Measurements from ENCODE around the gene SUSD4. TPM values are rescaled to one million over a fixed set of nuclear protein-coding genes. Genes with fewer than 3 reads are reported as not detected.

SUSD4 gene
- total and polyA plus RNA-seq, 2 donors (not counting 1 experiment from before 2014, with no cell fraction given), result 0.33 TPM; not detected in 1

- DNase-seq (ENCODE audit: low read depth in 2 of 2), result no peak
- H3K9me3 ChIP-seq (ENCODE audit: control insufficient read depth, insufficient read depth, low read depth, low read length), result no peaks in the 10 kb centered on the region
- H3K9ac ChIP-seq (ENCODE audit: insufficient read depth, low read length), result no peak overlapping the region
- no peaks in the 10 kb centered on the region for H3K36me3 ChIP-seq (ENCODE audit: control insufficient read depth, insufficient read depth, low read length)
- no peaks in the 10 kb centered on the region for H3K4me1 ChIP-seq (ENCODE audit: control insufficient read depth, extremely low read depth, insufficient read depth, low read length)
- no peaks in the 10 kb centered on the region for H3K79me2 ChIP-seq (ENCODE audit: control insufficient read depth, insufficient read depth, low read length)
- no peaks in the 10 kb centered on the region for H3K27me3 ChIP-seq (ENCODE audit: control insufficient read depth, insufficient read depth, low read length)
- no peak overlapping the region for H3K27ac ChIP-seq (ENCODE audit: insufficient read depth, low read length)
- H2AFZ ChIP-seq (ENCODE audit: low read length), result no peak overlapping the region
- H3K4me2 ChIP-seq (ENCODE audit: extremely low read depth, insufficient read depth, low read length), result no peak overlapping the region
- H3K4me3 ChIP-seq (replicated peaks in 1 of 4; ENCODE audit: control extremely low read depth in 1 of 4, insufficient read depth in 1 of 4, low read depth in 3 of 4, low read length in 4 of 4), result no peak overlapping the region
- no peak for TF ChIP-seq EZH2 (IDR thresholded peaks at IDR 0.05; ENCODE audit: low read length, missing control alignments)
- TF ChIP-seq CTCF (conservative IDR thresholded peaks at IDR 0.05 in 1 of 2, IDR thresholded peaks at IDR 0.05 in 1 of 2; ENCODE audit: low read depth in 1 of 2, low read length in 2 of 2), result no peak
- H4K20me1 ChIP-seq (ENCODE audit: control insufficient read depth, extremely low read depth, insufficient read depth, low read length), result no peaks in the 10 kb centered on the region
Observed at GRCh38 chr1:223311826-223312225, 52.1 kb downstream of the SUSD4 start.

- Histone ChIP-seq H3K9me3 (ENCODE audit: control insufficient read depth, insufficient read depth, low read depth, low read length) (no peaks in the 10 kb centered on the region), H3K36me3 (ENCODE audit: control insufficient read depth, insufficient read depth, low read length) (no peaks in the 10 kb centered on the region), H3K4me2 (ENCODE audit: extremely low read depth, insufficient read depth, low read length) (no peak overlapping the region), H3K27me3 (ENCODE audit: control insufficient read depth, insufficient read depth, low read length) (no peaks in the 10 kb centered on the region), H3K27ac (ENCODE audit: insufficient read depth, low read length) (no peak overlapping the region), H3K9ac (ENCODE audit: insufficient read depth, low read length) (no peak overlapping the region), H3K79me2 (ENCODE audit: control insufficient read depth, insufficient read depth, low read length) (no peaks in the 10 kb centered on the region), H4K20me1 (ENCODE audit: control insufficient read depth, extremely low read depth, insufficient read depth, low read length) (no peaks in the 10 kb centered on the region), H2AFZ (ENCODE audit: low read length) (no peak overlapping the region), H3K4me3 (replicated peaks in 1 of 4; ENCODE audit: control extremely low read depth in 1 of 4, insufficient read depth in 1 of 4, low read depth in 3 of 4, low read length in 4 of 4) (no peak overlapping the region), H3K4me1 (ENCODE audit: control insufficient read depth, extremely low read depth, insufficient read depth, low read length) (no peaks in the 10 kb centered on the region)
- no peak for TF ChIP-seq CTCF (conservative IDR thresholded peaks at IDR 0.05 in 1 of 2, IDR thresholded peaks at IDR 0.05 in 1 of 2; ENCODE audit: low read depth in 1 of 2, low read length in 2 of 2)
- no peak for TF ChIP-seq EZH2 (IDR thresholded peaks at IDR 0.05; ENCODE audit: low read length, missing control alignments)
- no peak for DNase-seq (ENCODE audit: low read depth in 2 of 2)
Observed at GRCh38 chr1:223308136-223308535, 55.8 kb downstream of the SUSD4 start.

- Histone ChIP-seq H3K27ac (ENCODE audit: insufficient read depth, low read length) (no peak overlapping the region), H3K79me2 (ENCODE audit: control insufficient read depth, insufficient read depth, low read length) (no peaks in the 10 kb centered on the region), H3K4me1 (ENCODE audit: control insufficient read depth, extremely low read depth, insufficient read depth, low read length) (no peaks in the 10 kb centered on the region), H3K36me3 (ENCODE audit: control insufficient read depth, insufficient read depth, low read length) (no peaks in the 10 kb centered on the region), H3K4me2 (ENCODE audit: extremely low read depth, insufficient read depth, low read length) (no peak overlapping the region), H3K4me3 (replicated peaks in 1 of 4; ENCODE audit: control extremely low read depth in 1 of 4, insufficient read depth in 1 of 4, low read depth in 3 of 4, low read length in 4 of 4) (no peak overlapping the region), H2AFZ (ENCODE audit: low read length) (no peak overlapping the region), H3K9me3 (ENCODE audit: control insufficient read depth, insufficient read depth, low read depth, low read length) (no peaks in the 10 kb centered on the region), H4K20me1 (ENCODE audit: control insufficient read depth, extremely low read depth, insufficient read depth, low read length) (no peaks in the 10 kb centered on the region), H3K27me3 (ENCODE audit: control insufficient read depth, insufficient read depth, low read length) (no peaks in the 10 kb centered on the region), H3K9ac (ENCODE audit: insufficient read depth, low read length) (no peak overlapping the region)
- TF ChIP-seq CTCF (conservative IDR thresholded peaks at IDR 0.05 in 1 of 2, IDR thresholded peaks at IDR 0.05 in 1 of 2; ENCODE audit: low read depth in 1 of 2, low read length in 2 of 2) (no peak), EZH2 (IDR thresholded peaks at IDR 0.05; ENCODE audit: low read length, missing control alignments) (no peak)
- no peak for DNase-seq (ENCODE audit: low read depth in 2 of 2)
Observed at GRCh38 chr1:223307544-223307943, 56.4 kb downstream of the SUSD4 start.
